Body of pancreas (tissue), 4 donors: ENCODE measurements around the gene SMOC2. TPM values are rescaled to one million over a fixed set of nuclear protein-coding genes. Genes with fewer than 3 reads are reported as not detected.

Experiments used
- ATAC-seq: fragments of 150-250 bp; one replicate; pipeline ENCODE4 v1.9.1; 2016
- DNase-seq, 4 donors: peaks; one replicate each; pipeline ENCODE4 v3.0.0-alpha.2; 2019
- H3K27ac ChIP-seq, 4 donors: fragments of 200-600 bp; sonication (generic); 1 replicate in 3 of 4; 2 replicates in 1 of 4; pipeline versions ENCODE4 v1.5.1 to v1.6.1; 2016 to 2019; ENCODE audit warnings: mild to moderate bottlenecking in 1 of 4, mixed read lengths in 1 of 4, moderate library complexity in 1 of 4
- H3K27me3 ChIP-seq, 2 donors: fragments of 200-600 bp; sonication (generic); one replicate each; pipeline ENCODE4 v1.6.0; 2016; ENCODE audit warnings: mild to moderate bottlenecking in 1 of 2
- H3K36me3 ChIP-seq, 2 donors: fragments of 200-600 bp; sonication (generic); replicated peaks in 1 of 2; 2 replicates each; pipeline ENCODE4 v1.5.1; 2016; ENCODE audit warnings: low read depth in 2 of 2; ENCODE audit not compliant: insufficient read depth in 1 of 2
- H3K4me1 ChIP-seq: fragments of 200-600 bp; sonication (generic); one replicate; pipeline ENCODE4 v1.6.0; 2016
- H3K4me3 ChIP-seq, 2 donors: fragments of 200-600 bp; sonication (generic); 1 replicate in 1 of 2; 2 replicates in 1 of 2; pipeline ENCODE4 v1.5.1; 2016 to 2019
- H3K9me3 ChIP-seq, 3 donors: fragments of 200-600 bp; sonication (generic); 1 replicate in 2 of 3; 2 replicates in 1 of 3; pipeline ENCODE4 v1.5.1; 2016
- CTCF ChIP-seq, 7 experiments: fragments of 450-650 bp in 4 of 7; fragments of 200-600 bp in 3 of 7; sonication (generic) in 3 of 7; IDR thresholded peaks; one replicate each; pipeline ENCODE4 v1.5.1; 2016 to 2019; ENCODE audit warnings: antibody characterized with exemption in 7 of 7
- POLR2A ChIP-seq, 3 donors: fragments of 450-650 bp; IDR thresholded peaks; one replicate each; pipeline ENCODE4 v1.6.1; 2016; ENCODE audit warnings: antibody characterized with exemption in 3 of 3, mild to moderate bottlenecking in 2 of 3
- WGBS, 2 donors: methylation state at CpG; one replicate each; pipeline ENCODE4 v1.1.5; 2017; 5-methylcytosine and 5-hydroxymethylcytosine counted together
- intact Hi-C: fragments of 100-400 bp; cut with DNase I; formaldehyde crosslinking; loops from one replicate; pipeline ENCODE4 v1.15.1; 2023
- total RNA-seq, 2 donors: library from RNA; depleted of rRNA; stranded (reverse); fragments of >200 nt; gene quantifications; one replicate each; pipeline ENCODE4 v1.1.0, GENCODE V29; 2016

SMOC2 gene
- total RNA-seq, 2 donors from 2014 or later, result 22.7 to 31.4 TPM

- H3K36me3 ChIP-seq, result no peaks in the 10 kb centered on the region
- no peak for TF ChIP-seq POLR2A (IDR thresholded peaks at IDR 0.05)
- no peaks in the 10 kb centered on the region for H3K27me3 ChIP-seq
- no peak for ATAC-seq
- intact Hi-C loops, result no loop called here
- DNase-seq, result no peak
- no peak overlapping the region for H3K4me3 ChIP-seq
- no peaks in the 10 kb centered on the region for H3K9me3 ChIP-seq
- no peaks in the 10 kb centered on the region for H3K4me1 ChIP-seq
- WGBS, 2 donors, result 70 to 80% methylated on average over 6 to 8 of the region's 8 CpGs
- no peak overlapping the region for H3K27ac ChIP-seq
Measured at GRCh38 chr6:168684906-168685305, 243.9 kb downstream of the SMOC2 start.

- Histone ChIP-seq H3K36me3 (no peaks in the 10 kb centered on the region), H3K4me3 (no peak overlapping the region), H3K9me3 (no peaks in the 10 kb centered on the region), H3K27ac (no peak overlapping the region), H3K4me1 (no peaks in the 10 kb centered on the region), H3K27me3 (no peaks in the 10 kb centered on the region)
- ATAC-seq (no peak), DNase-seq (no peak)
- intact Hi-C loops, result no loop called here
- WGBS, 2 donors, result 64 to 71% methylated on average over 22 to 23 of the region's 25 CpGs
- TF ChIP-seq CTCF (IDR thresholded peaks at IDR 0.05), result no peak
- TF ChIP-seq POLR2A (IDR thresholded peaks at IDR 0.05), result no peak
Measured at GRCh38 chr6:168686029-168686738, 245.2 kb downstream of the SMOC2 start.

GRCh38 chr6:168686831-168687730, 246.1 kb downstream of the SMOC2 start:
- no peaks in the 10 kb centered on the region for H3K4me1 ChIP-seq
- DNase-seq, result no peak
- no peaks in the 10 kb centered on the region for H3K36me3 ChIP-seq
- no peak overlapping the region for H3K27ac ChIP-seq
- WGBS, 2 donors, result 65 to 73% methylated on average over 14 of the region's 14 CpGs
- intact Hi-C loops, result no loop called here
- no peak for TF ChIP-seq CTCF (IDR thresholded peaks at IDR 0.05)
- TF ChIP-seq POLR2A (IDR thresholded peaks at IDR 0.05), result no peak
- H3K4me3 ChIP-seq, result no peak overlapping the region
- no peaks in the 10 kb centered on the region for H3K9me3 ChIP-seq
- no peaks in the 10 kb centered on the region for H3K27me3 ChIP-seq
- ATAC-seq, result no peak

GRCh38 chr6:168690271-168690670, 249.3 kb downstream of the SMOC2 start:
- no peak overlapping the region for H3K27ac ChIP-seq
- no peaks in the 10 kb centered on the region for H3K36me3 ChIP-seq
- no peaks in the 10 kb centered on the region for H3K9me3 ChIP-seq
- 66 to 76% methylated on average over 7 of the region's 7 CpGs for WGBS, 2 donors
- no peak for DNase-seq
- no peaks in the 10 kb centered on the region for H3K27me3 ChIP-seq
- TF ChIP-seq CTCF (IDR thresholded peaks at IDR 0.05) (no peak), POLR2A (IDR thresholded peaks at IDR 0.05) (no peak)
- no peak overlapping the region for H3K4me3 ChIP-seq
- no peak for ATAC-seq
- H3K4me1 ChIP-seq, result no peaks in the 10 kb centered on the region
- intact Hi-C loops, result no loop called here

- DNase-seq (no peak), ATAC-seq (no peak)
- Histone ChIP-seq H3K9me3 (no peaks in the 10 kb centered on the region), H3K4me1 (no peaks in the 10 kb centered on the region), H3K36me3 (no peaks in the 10 kb centered on the region), H3K27me3 (no peaks in the 10 kb centered on the region), H3K4me3 (no peak overlapping the region), H3K27ac (no peak overlapping the region)
- 79 to 85% methylated on average over 5 to 7 of the region's 7 CpGs for WGBS, 2 donors
- intact Hi-C loops, result no loop called here
- TF ChIP-seq CTCF (IDR thresholded peaks at IDR 0.05) (no peak), POLR2A (IDR thresholded peaks at IDR 0.05) (no peak)
Measured at GRCh38 chr6:168691774-168692173, 250.8 kb downstream of the SMOC2 start.
